HepG2 (cell line): ENCODE results near the gene EHD1. TPM values are rescaled to one million over a fixed set of nuclear protein-coding genes. Genes with fewer than 3 reads are reported as not detected.

Experiments
- ARHGAP35 ChIP-seq: sonication (generic); formaldehyde crosslinking; IDR thresholded peaks from 2 replicates; pipeline ENCODE4 v1.9.0; 2022; ENCODE audit warnings: mild to moderate bottlenecking, inconsistent platforms, moderate library complexity, missing genetic modification reagents, borderline replicate concordance
- DR1 ChIP-seq: sonication (generic); formaldehyde crosslinking; IDR thresholded peaks from 2 replicates; pipeline ENCODE4 v1.8.0; 2021; ENCODE audit warnings: mild to moderate bottlenecking, missing genetic modification reagents, inconsistent platforms
- HIC2 ChIP-seq: sonication (generic); formaldehyde crosslinking; IDR thresholded peaks from 2 replicates; pipeline ENCODE4 v1.9.0; 2022; ENCODE audit warnings: low read depth, missing genetic modification reagents
- IKZF5 ChIP-seq: IDR thresholded peaks from 2 replicates; pipeline ENCODE4 v1.6.1; 2018; ENCODE audit warnings: missing genetic modification reagents, mild to moderate bottlenecking, missing compliant biosample characterization
- MAFK ChIP-seq, 2 experiments: IDR thresholded peaks in 1 of 2; conservative IDR thresholded peaks in 1 of 2; 2 replicates each; pipeline ENCODE4 v1.6.1; 2011; ENCODE audit warnings: improper control_type of control experiment in 2 of 2, low read length in 2 of 2
- NFKB2 ChIP-seq: sonication (generic); formaldehyde crosslinking; IDR thresholded peaks from 2 replicates; pipeline ENCODE4 v1.4.0; 2020; ENCODE audit warnings: missing genetic modification reagents, borderline replicate concordance
- NR2F1 ChIP-seq, 2 experiments: fragments of 450-650 bp in 1 of 2; formaldehyde crosslinking in 1 of 2; IDR thresholded peaks; 2 replicates each; pipeline versions ENCODE4 v1.5.0 to v1.6.1; 2016 to 2020; ENCODE audit warnings: mild to moderate bottlenecking in 1 of 2, missing compliant biosample characterization in 1 of 2, missing genetic modification reagents in 1 of 2, moderate library complexity in 1 of 2
- POGZ ChIP-seq: sonication (generic); formaldehyde crosslinking; IDR thresholded peaks from 2 replicates; pipeline ENCODE4 v1.4.0; 2020; ENCODE audit warnings: mild to moderate bottlenecking, missing genetic modification reagents
- RORA ChIP-seq: sonication (generic); formaldehyde crosslinking; IDR thresholded peaks from 2 replicates; pipeline ENCODE4 v1.5.0; 2020; ENCODE audit warnings: mild to moderate bottlenecking, missing genetic modification reagents, moderate library complexity
- SIN3A ChIP-seq: IDR thresholded peaks from 2 replicates; pipeline ENCODE4 v1.6.1; 2011; ENCODE audit warnings: low read depth, mild to moderate bottlenecking, control low read depth, low read length, borderline replicate concordance
- TEAD3 ChIP-seq: optimal IDR thresholded peaks from 2 replicates; pipeline ENCODE3; 2016; ENCODE audit warnings: borderline replicate concordance
- THAP8 ChIP-seq: sonication (generic); formaldehyde crosslinking; IDR thresholded peaks from 2 replicates; pipeline ENCODE4 v1.5.1; 2020; ENCODE audit warnings: missing genetic modification reagents, mild to moderate bottlenecking, borderline replicate concordance
- ZBTB49 ChIP-seq: sonication (generic); formaldehyde crosslinking; IDR thresholded peaks from 2 replicates; pipeline ENCODE4 v1.4.0; 2020; ENCODE audit warnings: missing genetic modification reagents, borderline replicate concordance
- ZC3H4 ChIP-seq: sonication (generic); formaldehyde crosslinking; IDR thresholded peaks from 2 replicates; pipeline ENCODE4 v1.4.0; 2020; ENCODE audit warnings: missing genetic modification reagents, borderline replicate concordance
- ZFP41 ChIP-seq: sonication (generic); formaldehyde crosslinking; IDR thresholded peaks from 2 replicates; pipeline ENCODE4 v1.4.0; 2020; ENCODE audit warnings: mild to moderate bottlenecking, missing genetic modification reagents, borderline replicate concordance
- ZNF180 ChIP-seq: sonication (generic); formaldehyde crosslinking; IDR thresholded peaks from 2 replicates; pipeline ENCODE4 v1.4.0; 2020; ENCODE audit warnings: low read depth, missing genetic modification reagents, borderline replicate concordance
- ZNF263 ChIP-seq: sonication (generic); formaldehyde crosslinking; IDR thresholded peaks from 2 replicates; pipeline ENCODE4 v1.4.0; 2020; ENCODE audit warnings: missing genetic modification reagents
- ZNF547 ChIP-seq: sonication (generic); formaldehyde crosslinking; IDR thresholded peaks from 2 replicates; pipeline ENCODE4 v1.5.1; 2020; ENCODE audit warnings: mild to moderate bottlenecking, missing genetic modification reagents
- ZNF567 ChIP-seq: sonication (generic); formaldehyde crosslinking; IDR thresholded peaks from 2 replicates; pipeline ENCODE4 v1.8.1; 2023; ENCODE audit warnings: mild to moderate bottlenecking, missing genetic modification reagents, borderline replicate concordance
- ZNF839 ChIP-seq: sonication (generic); formaldehyde crosslinking; IDR thresholded peaks from 2 replicates; pipeline ENCODE4 v1.4.0; 2020; ENCODE audit warnings: missing genetic modification reagents, mild to moderate bottlenecking, borderline replicate concordance
- polyA plus RNA-seq, 8 experiments: library from polyadenylated mRNA; depleted of rRNA in 3 of 8; stranded (reverse) in 7 of 8; unstranded in 1 of 8; fragments of >200 nt; fragmentation: Illumina TruSeq in 4 of 8; extraction: Trizol in 4 of 8; gene quantifications; 2 replicates each; pipeline versions ENCODE4 v1.2.1 to v1.2.3, GENCODE V29; 2011 to 2016; ENCODE audit warnings: low read depth in 4 of 8, missing spikeins in 1 of 8, mixed read lengths in 1 of 8; ENCODE audit not compliant: insufficient read depth in 1 of 8
- total RNA-seq, 5 experiments: library from RNA; depleted of rRNA; stranded (reverse); fragments of >200 nt; fragmentation: Illumina TruSeq; extraction: Trizol; gene quantifications; 2 replicates each; pipeline ENCODE4 v1.2.3, GENCODE V29; 2016; ENCODE audit warnings: low read depth in 1 of 5

The EHD1 gene
- total and polyA plus RNA-seq, 2 of the 13 experiments (the other 11 are each of a cell fraction or from before 2014, with no cell fraction given) = 23.6 to 26.6 TPM

- TF ChIP-seq DR1 (CRISPR knock-in tag) = no peak
- no peak for TF ChIP-seq ZC3H4 (CRISPR knock-in tag)
- TF ChIP-seq ZBTB49 (CRISPR knock-in tag) = no peak
- no peak for TF ChIP-seq ZNF263
- TF ChIP-seq RORA (CRISPR knock-in tag) = no peak
- no peak for TF ChIP-seq THAP8 (CRISPR knock-in tag)
- no peak for TF ChIP-seq ZNF567 (CRISPR knock-in tag)
- TF ChIP-seq NFKB2 (CRISPR knock-in tag) = no peak
- TF ChIP-seq ZNF180 (CRISPR knock-in tag) = no peak
- peak; percentile 19 for TF ChIP-seq TEAD3 (CRISPR knock-in tag)
- TF ChIP-seq ZNF839 = 0 out of 2 replicates have a peak, but pooled peaks have one; percentile 10
- TF ChIP-seq SIN3A = peak; percentile 95
- TF ChIP-seq IKZF5 (CRISPR knock-in tag) = no peak
- TF ChIP-seq ARHGAP35 = 0 out of 2 replicates have a peak, but pooled peaks have one; percentile 54
- TF ChIP-seq HIC2 (CRISPR knock-in tag) = no peak
- TF ChIP-seq ZNF547 (CRISPR knock-in tag) = no peak
- no peak for TF ChIP-seq MAFK (conservative IDR thresholded peaks at IDR 0.05 in 1 of 2, IDR thresholded peaks at IDR 0.05 in 1 of 2; ENCODE audit: low read length in 2 of 2)
- no peak for TF ChIP-seq ZFP41 (CRISPR knock-in tag)
- TF ChIP-seq NR2F1 (CRISPR knock-in tag; IDR thresholded peaks at IDR 0.05) = peak; percentile 74 to 77; a peak in 3 of 4 replicates
- no peak for TF ChIP-seq POGZ (CRISPR knock-in tag)
Observed at GRCh38 chr11:64916040-64916774, 37.8 kb upstream of the EHD1 start (continued).
